DMS153 (cell line): ENCODE results near the gene CEP128.

Source experiments
- DNase-seq: peaks from one replicate; lab custom pipeline; 2025; lab: John Stamatoyannopoulos, UW

Gene CEP128

DNA sequence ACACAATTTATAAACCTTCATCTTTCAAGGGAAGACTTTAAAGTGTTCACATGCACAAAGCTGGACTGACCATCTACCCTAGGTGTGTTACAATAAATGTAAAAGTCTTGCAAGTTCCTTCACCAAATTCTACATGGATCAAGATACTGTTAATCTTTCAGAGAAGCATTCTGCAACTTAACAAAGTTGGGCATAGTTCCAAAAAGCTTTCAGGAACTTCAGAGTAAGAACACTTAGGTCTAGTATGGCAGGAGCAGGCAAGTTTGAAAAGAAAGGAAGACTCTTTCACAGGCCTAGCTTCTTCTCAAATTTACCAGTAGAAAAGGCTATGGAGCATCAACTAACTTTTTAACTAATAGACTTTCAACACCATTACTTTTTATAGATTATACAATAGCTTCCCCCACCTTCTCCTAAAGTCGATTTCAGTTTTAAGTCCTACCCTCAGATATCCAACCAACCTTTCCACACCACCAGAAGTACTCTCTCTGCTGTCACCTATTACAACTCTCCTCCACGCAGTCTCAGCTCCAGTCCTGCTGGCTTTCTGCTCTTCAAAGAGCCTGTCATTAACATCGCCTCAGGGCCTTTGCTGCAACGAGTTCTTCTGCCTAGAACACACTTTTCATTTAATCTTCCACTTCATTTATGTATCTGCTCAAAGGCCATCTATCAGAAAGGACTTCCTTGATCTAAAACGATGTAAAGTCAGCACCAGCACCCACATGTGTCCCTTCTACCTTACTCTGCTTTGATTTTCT, 333.9 kb downstream of the CEP128 start:
- no peak for DNase-seq

DNA sequence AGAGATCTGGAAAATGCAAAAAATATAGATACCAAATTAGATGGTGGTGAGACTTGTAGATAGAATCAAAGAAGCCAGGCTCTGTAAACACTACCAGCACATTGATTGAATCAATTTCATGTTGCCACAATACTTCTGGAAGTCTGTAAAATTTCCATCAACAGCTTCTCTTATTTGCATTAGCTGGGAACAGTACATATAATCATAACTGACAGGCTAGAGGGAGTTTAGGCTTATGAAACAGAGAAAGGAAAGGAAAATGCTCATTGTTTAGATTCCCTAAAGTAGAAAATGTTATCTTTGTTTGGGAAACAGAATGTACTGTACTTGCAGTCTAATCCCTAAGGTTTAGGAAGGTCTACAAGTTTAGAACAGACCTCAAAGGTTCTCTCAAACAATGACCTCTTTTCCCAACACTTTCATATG, 335.2 kb downstream of the CEP128 start:
- DNase-seq: no peak

DNA sequence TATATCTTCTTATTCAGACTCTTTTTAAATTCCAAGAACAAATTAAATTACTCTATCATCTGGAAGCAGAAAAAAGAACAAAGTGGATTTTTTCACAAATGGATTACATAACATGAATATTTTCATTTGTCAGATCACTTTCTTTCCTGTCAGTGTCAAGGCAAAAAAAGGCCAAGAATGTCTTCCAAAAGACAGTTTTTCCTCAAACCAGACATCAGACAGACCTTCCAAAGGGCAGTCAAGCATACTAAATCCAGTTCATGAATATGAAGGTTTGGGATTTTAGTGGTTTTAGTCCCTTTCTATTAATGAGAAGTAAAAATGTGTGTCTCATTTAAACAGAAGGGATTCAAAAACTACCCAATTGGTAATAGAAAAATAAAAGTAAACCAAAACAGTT, 336.0 kb downstream of the CEP128 start:
- no peak for DNase-seq

DNA sequence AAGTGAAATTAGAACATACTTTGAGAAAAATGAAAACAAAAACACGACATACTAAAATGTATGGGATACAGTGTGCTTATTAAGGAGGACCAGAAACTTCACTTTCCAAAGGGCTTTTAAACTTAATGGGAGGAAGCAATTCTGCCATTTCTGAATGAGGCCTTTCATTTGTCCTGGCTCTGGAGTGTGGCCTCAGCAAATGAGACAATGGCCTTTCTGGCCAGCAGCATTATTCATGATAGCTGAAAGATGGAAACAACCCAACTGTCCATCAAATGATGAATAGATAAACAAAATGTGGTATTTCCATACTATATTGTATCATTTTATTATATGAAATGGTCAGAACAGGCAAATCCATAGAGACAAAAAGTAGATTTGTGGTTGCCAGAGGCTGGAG, 338.6 kb downstream of the CEP128 start:
- DNase-seq: no peak

- DNase-seq: no peak
These were observed 354.3 kb downstream of the CEP128 start for GRCh38 chr14:80587096-80587724.

DNA sequence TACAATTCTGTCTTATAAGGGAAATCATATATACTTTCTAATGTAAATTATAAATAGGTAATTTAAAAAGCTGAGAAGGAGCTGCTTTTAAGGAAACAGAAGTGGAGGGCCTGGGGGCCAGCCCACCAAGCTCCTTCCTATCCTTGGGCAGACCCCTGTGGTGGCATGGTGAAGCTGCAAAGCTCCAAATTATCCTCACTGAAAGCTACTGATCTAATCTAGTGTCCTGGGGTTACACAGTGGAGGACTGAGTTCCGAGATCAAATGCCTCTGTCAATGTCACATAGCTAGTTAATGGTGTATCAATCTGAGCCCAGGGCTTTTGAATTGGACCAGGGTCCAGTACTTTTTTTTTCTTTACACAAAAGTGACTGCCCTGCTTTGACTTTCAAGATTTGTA, 355.4 kb downstream of the CEP128 start:
- no peak for DNase-seq

DNA sequence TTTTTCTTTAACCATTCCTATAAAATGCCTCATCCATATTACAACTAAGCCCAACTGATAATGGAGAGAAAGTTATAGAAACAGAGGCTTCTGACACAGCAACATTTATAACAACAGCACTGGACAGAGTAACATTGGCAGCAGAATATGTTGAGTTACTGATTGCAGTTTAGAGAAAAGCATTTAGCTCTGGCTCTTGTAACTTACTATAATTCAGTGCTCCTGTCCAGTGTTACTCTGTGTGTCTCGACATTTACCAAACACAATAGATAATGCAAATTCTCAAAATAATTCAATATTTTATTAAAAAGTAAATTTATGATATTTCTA, 356.1 kb downstream of the CEP128 start:
- no peak for DNase-seq

- peak; percentile 40 for DNase-seq
These were observed 356.6 kb downstream of the CEP128 start for GRCh38 chr14:80584744-80585505.

DNA sequence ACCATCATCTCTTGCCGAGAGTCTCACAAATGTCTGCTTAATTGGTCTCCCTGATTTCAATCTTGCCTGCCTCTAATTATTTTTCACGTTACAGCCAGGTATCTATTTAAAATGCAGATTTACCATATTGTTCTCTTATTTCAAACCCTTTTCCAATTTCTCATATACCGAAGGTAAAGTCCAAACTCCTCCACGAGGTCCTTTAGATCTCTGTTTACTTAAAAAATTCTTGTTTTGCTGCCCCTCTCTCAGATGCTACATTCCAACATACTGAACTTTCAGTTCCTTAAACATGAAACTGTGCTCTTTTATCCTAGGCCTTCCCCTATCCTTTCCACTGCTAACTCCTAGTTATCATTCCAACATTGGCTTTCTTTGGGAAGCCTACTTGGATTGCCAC, 363.9 kb downstream of the CEP128 start:
- no peak for DNase-seq

DNA sequence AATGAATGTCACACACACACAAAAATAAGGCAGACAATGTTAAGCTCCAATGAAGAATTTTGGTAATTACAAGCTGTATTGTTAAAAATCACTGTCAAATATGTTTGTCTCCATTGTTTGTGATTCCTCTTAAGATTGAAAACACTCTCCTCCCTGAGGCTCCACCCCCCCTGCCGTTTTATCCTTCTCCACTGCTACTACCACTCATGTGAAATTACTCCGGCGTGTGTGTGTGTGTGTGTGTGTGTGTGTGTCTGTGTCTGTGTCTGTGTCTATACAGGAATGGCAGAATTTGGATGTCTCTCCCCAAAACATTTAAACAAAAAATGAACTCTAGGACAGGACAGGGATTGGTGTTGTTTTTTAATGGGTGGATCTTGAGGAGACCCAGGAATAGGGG, 365.1 kb downstream of the CEP128 start:
- DNase-seq: no peak

- DNase-seq: no peak
These were observed 365.8 kb downstream of the CEP128 start for GRCh38 chr14:80575763-80576162.

DNA sequence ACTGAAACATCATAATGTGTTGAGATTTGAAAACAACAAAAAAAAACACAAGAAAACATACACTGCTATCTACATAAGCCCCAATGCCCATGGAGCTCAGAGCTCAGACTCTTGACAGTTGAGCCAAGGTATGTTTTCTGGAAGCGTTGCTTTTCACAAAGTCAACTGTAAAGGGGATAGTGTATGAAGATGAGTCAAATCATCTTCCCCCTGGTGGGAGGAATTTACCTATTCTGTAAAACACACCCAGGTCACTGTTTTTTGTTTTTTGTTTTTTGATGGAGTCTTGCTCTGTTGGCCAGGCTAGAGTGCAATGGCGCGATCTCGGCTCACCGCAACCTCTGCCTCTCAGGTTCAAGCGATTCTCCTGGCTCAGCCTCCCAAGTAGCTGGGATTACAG, 368.9 kb downstream of the CEP128 start:
- no peak for DNase-seq

DNA sequence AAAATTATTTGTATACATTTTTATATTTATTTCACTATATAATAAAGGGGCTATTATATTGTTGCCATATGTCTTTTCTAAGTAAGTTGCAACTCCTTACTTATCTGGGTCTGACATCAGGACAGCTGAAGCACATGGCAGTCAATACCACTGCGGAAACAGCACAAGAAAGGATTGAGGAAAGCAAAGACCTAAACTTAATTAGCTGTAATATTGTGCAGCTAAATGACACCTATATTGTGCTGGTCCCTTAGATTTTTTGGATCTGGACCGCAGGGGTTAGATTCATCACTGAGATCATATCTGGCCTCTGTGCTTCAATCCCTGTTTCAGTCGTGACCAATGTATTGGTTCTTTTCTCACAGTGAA, 370.6 kb downstream of the CEP128 start:
- DNase-seq: no peak

- no peak for DNase-seq
These were observed 373.5 kb downstream of the CEP128 start for GRCh38 chr14:80567905-80568536.

DNA sequence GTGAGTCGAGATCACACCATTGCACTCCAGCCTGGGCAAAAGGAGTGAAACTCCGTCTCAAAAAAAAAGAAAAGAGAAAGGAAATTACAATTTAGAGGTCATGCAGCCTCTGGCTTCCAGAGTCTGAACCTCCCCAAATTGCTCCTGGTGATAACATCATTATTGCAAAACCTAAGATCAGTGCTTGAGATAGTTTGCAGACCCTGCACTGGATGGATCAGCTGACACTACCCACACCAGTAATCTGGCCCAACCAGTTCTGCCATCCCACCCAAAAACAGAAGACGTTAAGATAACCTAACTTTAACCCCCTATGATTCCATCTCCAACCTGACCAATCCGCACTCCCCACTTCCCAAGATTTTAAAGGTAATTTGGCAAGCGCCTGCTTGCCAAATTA, 376.5 kb downstream of the CEP128 start:
- no peak for DNase-seq

GRCh38 chr14:80564051-80564450, 377.5 kb downstream of the CEP128 start:
- no peak for DNase-seq

GRCh38 chr14:80560800-80561657, 380.5 kb downstream of the CEP128 start:
- DNase-seq: no peak

- DNase-seq: no peak
These were observed 387.4 kb downstream of the CEP128 start for GRCh38 chr14:80554139-80554538.

DNA sequence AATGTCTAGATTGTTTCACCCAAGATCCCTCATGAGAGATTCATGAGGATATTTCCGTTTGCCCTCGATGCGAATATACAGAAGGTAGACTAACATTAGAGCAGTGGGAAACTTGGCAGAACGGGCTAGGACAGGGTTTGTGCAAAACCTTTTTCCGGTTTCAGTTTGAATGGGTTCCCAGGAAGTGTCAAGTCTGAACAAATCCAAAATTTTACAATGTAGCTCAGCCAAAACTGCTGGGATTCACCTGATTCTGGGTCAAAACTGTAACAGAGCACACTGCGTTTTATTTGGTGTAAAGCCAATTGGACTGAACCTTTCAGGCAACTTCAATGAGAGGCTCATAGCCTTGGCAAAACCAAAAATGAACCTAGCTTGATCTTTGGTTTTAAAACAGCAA, 392.4 kb downstream of the CEP128 start:
- DNase-seq: no peak

DNA sequence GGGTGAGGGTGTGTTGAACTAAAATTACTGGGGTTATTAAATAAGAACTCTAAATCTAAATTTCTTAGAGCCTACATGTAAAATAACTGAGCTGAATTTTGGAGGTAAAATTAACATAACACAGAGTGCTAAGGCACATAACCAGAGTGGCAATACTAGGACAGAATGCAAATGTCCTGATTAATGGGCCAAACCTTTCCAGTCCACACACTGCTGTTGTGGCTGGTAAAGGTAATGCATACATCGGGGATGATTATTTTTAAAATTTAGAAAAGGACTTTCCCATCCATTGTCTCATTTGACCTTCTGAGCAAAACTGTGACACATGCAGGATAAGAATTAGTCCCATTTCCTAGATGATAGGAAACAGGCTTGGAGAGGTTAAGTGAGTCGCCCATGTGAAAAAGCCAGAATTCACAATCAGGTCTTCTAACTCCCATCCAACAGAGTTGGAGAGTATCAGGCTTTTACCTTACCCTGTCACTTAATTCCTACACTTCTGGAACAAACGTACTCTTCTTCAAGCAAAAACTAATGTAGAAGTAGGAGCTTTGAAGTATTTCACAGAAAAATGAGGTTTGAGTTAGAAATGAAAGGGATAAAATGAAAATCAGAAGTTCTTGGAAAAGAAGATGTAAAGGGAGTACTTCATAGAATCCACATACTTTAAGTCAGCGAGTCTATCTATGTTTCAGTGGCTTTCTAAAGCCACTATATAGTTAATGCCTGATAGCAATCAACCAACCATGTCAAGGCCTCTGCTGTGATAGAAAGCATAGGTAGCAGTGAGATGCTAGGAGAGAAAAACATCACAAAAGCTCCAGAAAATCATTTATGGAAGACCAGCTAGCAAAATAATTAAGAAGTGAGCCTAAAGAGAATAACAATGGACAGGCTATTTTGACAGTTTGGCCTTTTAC, 395.3 kb downstream of the CEP128 start:
- no peak for DNase-seq

DNA sequence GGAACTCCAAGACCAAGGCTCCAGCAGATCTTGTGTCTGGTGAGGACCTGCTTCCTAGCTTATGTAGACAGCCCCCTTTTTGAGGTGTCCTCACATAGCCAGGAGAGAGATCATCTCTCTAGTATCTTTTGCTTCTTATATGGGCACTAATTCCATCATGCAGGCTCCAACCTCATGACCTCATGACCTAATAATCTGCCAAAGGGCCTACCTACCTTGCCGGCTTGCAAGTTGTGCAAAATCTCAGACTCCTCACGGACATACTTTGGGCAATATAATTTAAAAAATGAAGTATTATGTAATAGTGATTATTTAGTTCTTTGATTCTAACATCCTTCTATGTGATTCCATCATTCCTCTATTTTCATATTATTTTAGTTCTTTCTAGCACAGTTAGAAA, 397.2 kb downstream of the CEP128 start:
- DNase-seq: no peak
